Stimulated activated CD4-positive, alpha-beta T cell treated with anti-CD3 and anti-CD28 coated beads, Interleukin-15, amount 100 ng/mL, for 48 hours (primary cell): ENCODE results near the gene RIC1.
A peak's percentile ranks its signal among the peaks of the same experiment; 100 is the strongest.
"Not testable (repeated sequence)": the region's sequence is repeated elsewhere in the genome, so short reads cannot be mapped to it uniquely, and the experiment has no call there.

ENCODE experiments used
- DNase-seq, 2 donors: peaks; one replicate each; pipeline ENCODE4 v3.0.0-alpha.2; 2020; ENCODE audit warnings: low read depth in 2 of 2

Gene RIC1

GRCh38 chr9:5671711-5672353 is 42.9 kb downstream of the RIC1 start:
- DNase-seq: peak in 1 of 2 donors; percentile 0

- DNase-seq: not testable (repeated sequence)
Observed at GRCh38 chr9:5675046-5675445, 46.1 kb downstream of the RIC1 start.

- not testable (repeated sequence) for DNase-seq
Observed at GRCh38 chr9:5683591-5683990, 54.7 kb downstream of the RIC1 start.

GRCh38 chr9:5684101-5684500 is 55.2 kb downstream of the RIC1 start:
- no peak for DNase-seq

- DNase-seq: no peak
Observed at GRCh38 chr9:5688109-5688508, 59.2 kb downstream of the RIC1 start.

GRCh38 chr9:5690278-5690677 is 61.4 kb downstream of the RIC1 start:
- DNase-seq: no peak

GRCh38 chr9:5695860-5696259 is 67.0 kb downstream of the RIC1 start:
- DNase-seq: no peak

- DNase-seq: no peak
Observed at GRCh38 chr9:5696884-5697283, 68.0 kb downstream of the RIC1 start.

GRCh38 chr9:5698004-5698403 is 69.1 kb downstream of the RIC1 start:
- no peak for DNase-seq

- no peak for DNase-seq
Observed at GRCh38 chr9:5698810-5699556, 70.1 kb downstream of the RIC1 start.

- no peak for DNase-seq
Observed at GRCh38 chr9:5708414-5708813, 79.5 kb downstream of the RIC1 start.

GRCh38 chr9:5712651-5713390 is 83.9 kb downstream of the RIC1 start:
- no peak for DNase-seq

- DNase-seq: no peak
Observed at GRCh38 chr9:5714501-5715401, 85.8 kb downstream of the RIC1 start.

- DNase-seq: no peak
Observed at GRCh38 chr9:5715548-5716127, 86.7 kb downstream of the RIC1 start.

GRCh38 chr9:5717434-5717833 is 88.5 kb downstream of the RIC1 start:
- DNase-seq: not testable (repeated sequence)

GRCh38 chr9:5718296-5719032 is 89.6 kb downstream of the RIC1 start:
- no peak for DNase-seq

- no peak for DNase-seq
Observed at GRCh38 chr9:5719100-5719926, 90.4 kb downstream of the RIC1 start.

- DNase-seq: no peak
Observed at GRCh38 chr9:5720151-5720550, 91.2 kb downstream of the RIC1 start.

GRCh38 chr9:5721279-5722087 is 92.6 kb downstream of the RIC1 start:
- no peak for DNase-seq
